GM19468 (cell line): ENCODE data around the gene OR2V2.

Experiments
- ATAC-seq: cut with Tn5 transposase; IDR thresholded peaks from one replicate; pipeline ENCODE4 v1.9.1; 2021; ENCODE audit warnings: mild to moderate bottlenecking, moderate library complexity, moderate number of reproducible peaks; ENCODE audit not compliant: unreplicated experiment; ENCODE audit errors: extremely low read depth

Gene OR2V2

GRCh38 chr5:181203093-181203711 is 55.8 kb downstream of the OR2V2 start:
- no peak for ATAC-seq

- no peak for ATAC-seq
Measured at GRCh38 chr5:181203777-181204112, 56.4 kb downstream of the OR2V2 start.

- ATAC-seq = no peak
Measured at GRCh38 chr5:181204113-181204825, 56.9 kb downstream of the OR2V2 start.

- ATAC-seq = no peak
Measured at GRCh38 chr5:181204826-181205760, 57.7 kb downstream of the OR2V2 start, which contains the start of gene TRIM7. Gene TRIM7, minus strand, starts transcription at chr5:181205196. Its CDS starts 86 bp downstream, at chr5:181205110.

GRCh38 chr5:181205761-181206649 is 58.6 kb downstream of the OR2V2 start:
- no peak for ATAC-seq

- ATAC-seq = no peak
Measured at GRCh38 chr5:181207214-181207959, 60.0 kb downstream of the OR2V2 start.

GRCh38 chr5:181207960-181208253 is 60.5 kb downstream of the OR2V2 start:
- no peak for ATAC-seq
